GM23338 (cell line): Measurements from ENCODE around the gene TRPC4AP. TPM values are rescaled to one million over a fixed set of nuclear protein-coding genes. Genes with fewer than 3 reads are reported as not detected.

ENCODE experiments used
- CREB1 ChIP-seq: fragments of 250-450 bp; sonication (Bioruptor Pico); IDR thresholded peaks from 2 replicates; pipeline ENCODE4 v1.5.0; 2020; ENCODE audit warnings: low read depth, mild to moderate bottlenecking, moderate library complexity
- CTCF ChIP-seq, 2 experiments: fragments of 200-600 bp in 1 of 2; sonication (generic) in 1 of 2; conservative IDR thresholded peaks; 2 replicates each; pipeline versions ENCODE4 v1.5.1 to v1.6.1; 2016 to 2017; ENCODE audit warnings: antibody characterized with exemption in 2 of 2, low read depth in 2 of 2, mild to moderate bottlenecking in 2 of 2, moderate library complexity in 1 of 2
- ETS1 ChIP-seq: IDR thresholded peaks from 2 replicates; pipeline ENCODE4 v1.6.1; 2016; ENCODE audit warnings: antibody characterized with exemption
- EZH2 ChIP-seq: fragments of 200-600 bp; sonication (generic); IDR thresholded peaks from one replicate; pipeline ENCODE4 v1.8.0; 2017; ENCODE audit warnings: antibody characterized with exemption, mild to moderate bottlenecking, low read depth; ENCODE audit not compliant: unreplicated experiment
- EZH2phosphoT487 ChIP-seq: fragments of 200-600 bp; sonication (generic); IDR thresholded peaks from one replicate; pipeline ENCODE4 v1.8.1; 2018; ENCODE audit warnings: antibody characterized with exemption; ENCODE audit not compliant: unreplicated experiment
- JUNB ChIP-seq: IDR thresholded peaks from one replicate; pipeline ENCODE4 v1.6.1; 2016; ENCODE audit warnings: antibody characterized with exemption; ENCODE audit not compliant: unreplicated experiment
- NANOG ChIP-seq: IDR thresholded peaks from 2 replicates; pipeline ENCODE4 v1.6.1; 2016; ENCODE audit warnings: antibody characterized with exemption, borderline replicate concordance
- REST ChIP-seq: IDR thresholded peaks from one replicate; pipeline ENCODE4 v1.6.1; 2018; ENCODE audit warnings: antibody characterized with exemption; ENCODE audit not compliant: unreplicated experiment
- ZNF331 ChIP-seq: fragments of 250-450 bp; sonication (Bioruptor Pico); IDR thresholded peaks from 2 replicates; pipeline ENCODE4 v1.5.0; 2020; ENCODE audit warnings: low read depth, mild to moderate bottlenecking, moderate library complexity
- ZNF462 ChIP-seq: fragments of 250-450 bp; sonication (Bioruptor Pico); IDR thresholded peaks from 2 replicates; pipeline ENCODE4 v1.5.0; 2020; ENCODE audit warnings: mild to moderate bottlenecking, moderate library complexity
- polyA plus RNA-seq: library from polyadenylated mRNA; unstranded; fragments of >200 nt; fragmentation: Nextera tagmentation; extraction: Ambion mirVana; gene quantifications from 2 replicates; pipeline ENCODE4 v1.2.1, GENCODE V29; 2016
- total RNA-seq: library from RNA; depleted of rRNA; stranded (reverse); fragments of >200 nt; shearing (Covaris generic); gene quantifications from 2 replicates; pipeline ENCODE4 v1.2.3, GENCODE V29; 2014

The TRPC4AP gene
- total and polyA plus RNA-seq, 2 experiments from 2014 or later, result 48.8 to 89.5 TPM

- TF ChIP-seq ZNF462 (CRISPR knock-in tag), result no peak
- no peak for TF ChIP-seq EZH2
- TF ChIP-seq JUNB, result no peak
- no peak for TF ChIP-seq CTCF (conservative IDR thresholded peaks at IDR 0.05; ENCODE audit: low read depth in 2 of 2)
- no peak for TF ChIP-seq NANOG
- TF ChIP-seq ETS1, result no peak
- no peak for TF ChIP-seq EZH2phosphoT487
- TF ChIP-seq ZNF331, result no peak
- TF ChIP-seq CREB1 (CRISPR knock-in tag), result no peak
- TF ChIP-seq REST, result no peak
Measured at GRCh38 chr20:35111141-35111888, 18.7 kb upstream of the TRPC4AP start (continued).
